GM12878 (cell line): ENCODE data around the gene DPF3. TPM values are rescaled to one million over a fixed set of nuclear protein-coding genes. Genes with fewer than 3 reads are reported as not detected.

Source experiments
- ATAC-seq: fragments of 200-7000 bp; cut with Tn5 transposase; 3 replicates; pipeline ENCODE4 v1.9.1; 2020; ENCODE audit warnings: mild to moderate bottlenecking, moderate library complexity
- BruUV-seq: library from RNA; stranded (reverse); fragments of 400-500 nt; replicated peaks from 2 replicates; lab custom pipeline; 2021; lab: Mats Ljungman, UMichigan
- CTCF ChIA-PET: fragments of 300-600 bp; sonication (Branson Sonifier 250); formaldehyde crosslinking; extraction: SDS; loops from one replicate; lab custom pipeline; 2021; ENCODE audit warnings: inconsistent platforms; lab: Yijun Ruan, JAX
- POLR2A ChIA-PET: fragments of 350-600 bp; formaldehyde crosslinking; extraction: SDS; loops from one replicate; lab custom pipeline; 2021; ENCODE audit warnings: inconsistent platforms; lab: Charles Lee
- RAD21 ChIA-PET: fragments of 300-600 bp; sonication (Branson Sonifier 250); formaldehyde crosslinking; loops from one replicate; lab custom pipeline; 2023; ENCODE audit warnings: antibody characterized with exemption; ENCODE audit not compliant: unreplicated experiment; lab: Charles Lee
- SMC1A ChIA-PET: fragments of 300-600 bp; sonication (Branson Sonifier 250); formaldehyde crosslinking; loops from one replicate; lab custom pipeline; 2023; ENCODE audit not compliant: unreplicated experiment, uncharacterized antibody; lab: Charles Lee
- DNase-seq: peaks from one replicate; pipeline ENCODE4 v3.0.0-alpha.2; 2011; ENCODE audit warnings: low read depth, low spot score
- FAIRE-seq: peaks from 3 replicates; lab custom pipeline; 2011; peaks lifted over from hg19 to GRCh38; lab: Jason Lieb, UNC
- H2AFZ ChIP-seq: 2 replicates; pipeline ENCODE4 v1.6.0; 2011; ENCODE audit warnings: low read depth, low read length, control low read depth; ENCODE audit not compliant: control insufficient read depth
- H3K27ac ChIP-seq: 2 replicates; pipeline ENCODE4 v1.5.1; 2011; ENCODE audit warnings: control low read depth; ENCODE audit not compliant: control insufficient read depth, insufficient read depth
- H3K27me3 ChIP-seq, 2 experiments: replicated peaks in 1 of 2; 2 replicates each; pipeline versions ENCODE4 v1.6.0 to v1.6.1; 2011; ENCODE audit warnings: low read length in 1 of 2; ENCODE audit not compliant: control insufficient read depth in 2 of 2, insufficient read depth in 2 of 2
- H3K36me3 ChIP-seq, 2 experiments: 2 replicates each; pipeline ENCODE4 v1.5.1; 2011; ENCODE audit warnings: low read length in 1 of 2; ENCODE audit not compliant: control insufficient read depth in 2 of 2, insufficient read depth in 2 of 2
- H3K4me1 ChIP-seq: 2 replicates; pipeline ENCODE4 v1.6.1; 2011; ENCODE audit warnings: mild to moderate bottlenecking, low read length, moderate library complexity, mixed read lengths; ENCODE audit not compliant: control insufficient read depth, insufficient read depth
- H3K4me2 ChIP-seq: 2 replicates; pipeline ENCODE4 v1.6.0; 2011; ENCODE audit warnings: control low read depth; ENCODE audit not compliant: control insufficient read depth, insufficient read depth
- H3K4me3 ChIP-seq: fragments of 200-600 bp; sonication (generic); 2 replicates; pipeline ENCODE4 v1.5.1; 2016
- H3K79me2 ChIP-seq: 2 replicates; pipeline ENCODE4 v1.6.0; 2011; ENCODE audit warnings: low read length; ENCODE audit not compliant: control insufficient read depth, insufficient read depth
- H3K9ac ChIP-seq: 2 replicates; pipeline ENCODE4 v1.8.0; 2011; ENCODE audit warnings: low read length, control low read depth, mixed read lengths; ENCODE audit not compliant: control insufficient read depth, insufficient read depth
- H3K9me3 ChIP-seq: replicated peaks from 3 replicates; pipeline ENCODE4 v1.5.1; 2011; ENCODE audit warnings: mild to moderate bottlenecking, low read length; ENCODE audit not compliant: control insufficient read depth, insufficient read depth
- H4K20me1 ChIP-seq: 2 replicates; pipeline ENCODE4 v1.6.0; 2011; ENCODE audit not compliant: control insufficient read depth, insufficient read depth
- CBFB ChIP-seq: IDR thresholded peaks from 2 replicates; pipeline ENCODE4 v1.6.1; 2016; ENCODE audit warnings: antibody characterized with exemption, low read depth
- NR2F1 ChIP-seq: fragments of 450-650 bp; conservative IDR thresholded peaks from 2 replicates; pipeline ENCODE4 v1.6.1; 2017; ENCODE audit warnings: mild to moderate bottlenecking
- PAX5 ChIP-seq: IDR thresholded peaks from 2 replicates; pipeline ENCODE4 v1.6.1; 2011; ENCODE audit warnings: low read depth, low read length, borderline replicate concordance
- RBBP5 ChIP-seq: fragments of 200-600 bp; sonication (generic); conservative IDR thresholded peaks from 2 replicates; pipeline ENCODE4 v1.6.1; 2016
- RCOR1 ChIP-seq: conservative IDR thresholded peaks from 2 replicates; pipeline ENCODE4 v1.6.1; 2012; ENCODE audit warnings: low read depth, low read length, improper control_type of control experiment
- SMAD1 ChIP-seq: fragments of 450-650 bp; IDR thresholded peaks from 2 replicates; pipeline ENCODE4 v1.6.1; 2018; ENCODE audit warnings: mild to moderate bottlenecking, low read depth; ENCODE audit not compliant: partially characterized antibody
- SREBF2 ChIP-seq: IDR thresholded peaks from 2 replicates; pipeline ENCODE4 v1.6.1; 2012; ENCODE audit warnings: mild to moderate bottlenecking, low read length
- TCF7 ChIP-seq: IDR thresholded peaks from 2 replicates; pipeline ENCODE4 v1.6.1; 2014; ENCODE audit warnings: antibody characterized with exemption, borderline replicate concordance
- WGBS: methylation state at CpG from one replicate; pipeline ENCODE4 v1.1.6; 2016; ENCODE audit warnings: low lambda C conversion rate; ENCODE audit not compliant: insufficient replicate concordance, insufficient coverage; ENCODE audit errors: missing lambda C conversion rate; 5-methylcytosine and 5-hydroxymethylcytosine counted together
- in situ Hi-C: fragments of 300-500 bp; cut with MboI; formaldehyde crosslinking; loops from 9 replicates; pipeline ENCODE4 v1.14.3; 2018; ENCODE audit warnings: mixed read lengths
- intact Hi-C: fragments of 100-400 bp; cut with micrococcal nuclease; formaldehyde crosslinking; loops from one replicate; pipeline ENCODE4 v1.14.2; 2022; ENCODE audit not compliant: unreplicated experiment
- polyA plus RNA-seq, 11 experiments: library from polyadenylated mRNA; depleted of rRNA in 4 of 11; unstranded in 6 of 11; stranded (reverse) in 5 of 11; fragments of >200 nt; fragmentation: Nextera tagmentation in 4 of 11; fragmentation: Illumina TruSeq in 1 of 11; extraction: Ambion mirVana in 4 of 11; extraction: Trizol in 1 of 11; gene quantifications; 1 replicate in 1 of 11; 2 replicates in 10 of 11; pipeline versions ENCODE4 v1.2.1 to v1.2.3, GENCODE V29; 2011 to 2016; ENCODE audit warnings: inconsistent platforms in 2 of 11, missing spikeins in 2 of 11, low read depth in 1 of 11
- total RNA-seq, 4 experiments: library from RNA; depleted of rRNA in 3 of 4; stranded (reverse); fragments of >200 nt in 3 of 4; fragmentation: Illumina TruSeq in 1 of 4; extraction: Trizol in 1 of 4; gene quantifications; 2 replicates each; pipeline versions ENCODE4 v1.2.1 to v1.2.3, GENCODE V29; 2013 to 2021
- TF ChIP-seq, protein P1 (sequence below): fragments of 450-650 bp; conservative IDR thresholded peaks from 2 replicates; pipeline ENCODE4 v1.6.1; 2017; ENCODE audit warnings: mild to moderate bottlenecking, moderate library complexity

The DPF3 gene
- total and polyA plus RNA-seq, 10 of the 15 experiments (the other 5 are each of a cell fraction or from before 2014, with no cell fraction given), result 0.69 to 8.0 (median 2.2) TPM

DNA sequence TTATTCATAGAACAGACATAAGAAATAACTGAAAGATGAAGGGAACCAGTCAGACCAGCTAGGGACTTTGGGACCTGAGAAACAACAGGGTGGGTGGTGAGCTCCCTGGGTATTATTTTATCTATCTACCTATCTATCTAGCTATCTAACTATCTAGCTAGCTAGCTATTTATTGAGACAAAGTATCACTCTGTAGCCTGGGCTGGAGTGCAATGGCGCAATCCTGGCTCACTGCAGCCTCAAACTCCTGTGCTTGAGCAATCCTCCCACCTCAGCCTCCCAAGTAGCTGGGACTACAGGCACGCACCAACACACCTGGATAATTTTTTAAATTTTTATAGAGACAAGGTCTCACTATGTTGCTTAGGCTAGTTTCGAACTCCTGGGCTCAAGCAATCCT, 127.6 kb downstream of the DPF3 start:
- no peak for ATAC-seq
- Histone ChIP-seq H3K9me3 (peaks cover 7% of the 10 kb centered on the region; the same call in 2 of the 3 replicates), H4K20me1 (no peaks in the 10 kb centered on the region), H3K27me3 (no peaks in the 10 kb centered on the region), H3K9ac (no peak overlapping the region), H2AFZ (no peak overlapping the region), H3K4me1 (no peaks in the 10 kb centered on the region), H3K79me2 (no peaks in the 10 kb centered on the region), H3K4me2 (no peak overlapping the region), H3K27ac (no peak overlapping the region), H3K4me3 (no peak overlapping the region), H3K36me3 (no peaks in the 10 kb centered on the region)
- ChIA-PET RAD21 (no interaction called here), SMC1A (no interaction called here), CTCF (no interaction called here), POLR2A (no interaction called here)
- no peak for TF ChIP-seq CBFB
- TF ChIP-seq RBBP5, result no peak
- no peak for TF ChIP-seq SREBF2
- TF ChIP-seq PAX5, result no peak
- TF ChIP-seq, protein P1, sequence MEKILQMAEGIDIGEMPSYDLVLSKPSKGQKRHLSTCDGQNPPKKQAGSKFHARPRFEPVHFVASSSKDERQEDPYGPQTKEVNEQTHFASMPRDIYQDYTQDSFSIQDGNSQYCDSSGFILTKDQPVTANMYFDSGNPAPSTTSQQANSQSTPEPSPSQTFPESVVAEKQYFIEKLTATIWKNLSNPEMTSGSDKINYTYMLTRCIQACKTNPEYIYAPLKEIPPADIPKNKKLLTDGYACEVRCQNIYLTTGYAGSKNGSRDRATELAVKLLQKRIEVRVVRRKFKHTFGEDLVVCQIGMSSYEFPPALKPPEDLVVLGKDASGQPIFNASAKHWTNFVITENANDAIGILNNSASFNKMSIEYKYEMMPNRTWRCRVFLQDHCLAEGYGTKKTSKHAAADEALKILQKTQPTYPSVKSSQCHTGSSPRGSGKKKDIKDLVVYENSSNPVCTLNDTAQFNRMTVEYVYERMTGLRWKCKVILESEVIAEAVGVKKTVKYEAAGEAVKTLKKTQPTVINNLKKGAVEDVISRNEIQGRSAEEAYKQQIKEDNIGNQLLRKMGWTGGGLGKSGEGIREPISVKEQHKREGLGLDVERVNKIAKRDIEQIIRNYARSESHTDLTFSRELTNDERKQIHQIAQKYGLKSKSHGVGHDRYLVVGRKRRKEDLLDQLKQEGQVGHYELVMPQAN, result no peak
- no peak for TF ChIP-seq TCF7
- TF ChIP-seq NR2F1, result no peak
- no peak for TF ChIP-seq SMAD1
- no peak for TF ChIP-seq RCOR1
- in situ Hi-C loops (no loop called here), intact Hi-C loops (no loop called here)
- DNase-seq, result no peak
- no TSS peak for BruUV-seq
- WGBS, result 36% methylated on average over 3 of the region's 3 CpGs
- no peak for FAIRE-seq
